CD4-positive, alpha-beta T cell (primary cell): ENCODE results near the gene WDFY4. TPM values are rescaled to one million over a fixed set of nuclear protein-coding genes. Genes with fewer than 3 reads are reported as not detected.
A peak's percentile ranks its signal among the peaks of the same experiment; 100 is the strongest.

Experiments used
- ATAC-seq: fragments of 200-7000 bp; cut with Tn5 transposase; one replicate; pipeline ENCODE4 v1.10.0; 2022; ENCODE audit warnings: mild to moderate bottlenecking; ENCODE audit not compliant: poor library complexity
- CTCF ChIA-PET: fragments of 350-600 bp; sonication (Branson Sonifier 250); formaldehyde crosslinking; loops from one replicate; lab custom pipeline; 2021; ENCODE audit warnings: antibody characterized with exemption, inconsistent platforms; lab: Charles Lee
- POLR2A ChIA-PET: fragments of 350-600 bp; sonication (Branson Sonifier 250); formaldehyde crosslinking; loops from one replicate; lab custom pipeline; 2021; ENCODE audit warnings: antibody characterized with exemption, inconsistent platforms; lab: Charles Lee
- DNase-seq, 14 experiments: peaks; one replicate each; pipeline ENCODE4 v3.0.0-alpha.2; 2013 to 2020; ENCODE audit warnings: mixed read lengths in 2 of 14
- H3K27ac ChIP-seq, 2 donors: one replicate each; pipeline versions ENCODE4 v1.5.1 to v1.7.0; 2013; ENCODE audit warnings: low read length in 2 of 2, low read depth in 1 of 2, mild to moderate bottlenecking in 1 of 2
- H3K27me3 ChIP-seq, 2 experiments: 1 replicate in 1 of 2; 2 replicates in 1 of 2; pipeline versions ENCODE4 v1.6.1 to v1.7.0; 2013; ENCODE audit warnings: low read length in 2 of 2, control low read depth in 1 of 2, mild to moderate bottlenecking in 1 of 2, moderate library complexity in 1 of 2; ENCODE audit not compliant: insufficient read depth in 2 of 2, control insufficient read depth in 1 of 2
- H3K36me3 ChIP-seq: one replicate; pipeline ENCODE4 v1.6.1; 2013; ENCODE audit warnings: low read length, control low read depth; ENCODE audit not compliant: insufficient read depth
- H3K4me1 ChIP-seq: one replicate; pipeline ENCODE4 v1.6.1; 2013; ENCODE audit warnings: low read length, control low read depth; ENCODE audit not compliant: insufficient read depth
- H3K4me3 ChIP-seq: one replicate; pipeline ENCODE4 v1.5.1; 2013; ENCODE audit warnings: mild to moderate bottlenecking, low read length, moderate library complexity
- H3K9me3 ChIP-seq, 2 experiments: 1 replicate in 1 of 2; 2 replicates in 1 of 2; pipeline versions ENCODE4 v1.6.1 to v1.7.0; 2013; ENCODE audit warnings: low read length in 2 of 2, mild to moderate bottlenecking in 2 of 2, control low read depth in 1 of 2, moderate library complexity in 1 of 2; ENCODE audit not compliant: control insufficient read depth in 1 of 2, insufficient read depth in 1 of 2
- H3K27ac Mint-ChIP-seq: one replicate; pipeline ENCODE4 v1.8.0; 2020; ENCODE audit warnings: mixed read lengths
- H3K27me3 Mint-ChIP-seq: one replicate; pipeline ENCODE4 v1.8.0; 2021; ENCODE audit warnings: mixed read lengths
- H3K36me3 Mint-ChIP-seq: one replicate; pipeline ENCODE4 v1.8.0; 2021; ENCODE audit warnings: low read depth, mixed read lengths
- H3K4me1 Mint-ChIP-seq: one replicate; pipeline ENCODE4 v1.8.0; 2021; ENCODE audit warnings: low read depth, mixed read lengths
- H3K4me3 Mint-ChIP-seq: one replicate; pipeline ENCODE4 v1.8.0; 2020; ENCODE audit warnings: mild to moderate bottlenecking, mixed read lengths
- H3K9me3 Mint-ChIP-seq: one replicate; pipeline ENCODE4 v1.8.0; 2020; ENCODE audit warnings: mixed read lengths
- CTCF ChIP-seq: fragments of 200-600 bp; IDR thresholded peaks from one replicate; pipeline ENCODE4 v1.8.0; 2022; ENCODE audit warnings: antibody characterized with exemption, mild to moderate bottlenecking
- intact Hi-C, 2 experiments: fragments of 100-400 bp; cut with DNase I in 1 of 2; cut with micrococcal nuclease in 1 of 2; formaldehyde crosslinking; loops; one replicate each; pipeline versions ENCODE4 v1.15.1 to v1.9.0; 2023 to 2025; cut with DNase I, micrococcal nuclease
- total RNA-seq, 174 experiments: library from RNA in 2 of 174; stranded (reverse) in 2 of 174; gene quantifications; one replicate each; pipeline ENCODE4 v1.2.3 and lab custom pipeline; 2021 to 2026

WDFY4 gene
- total RNA-seq, 2 experiments from 2014 or later = 1.3 to 2.5 TPM

GRCh38 chr10:48667960-48668590 lies 16.6 kb upstream of the WDFY4 start:
- Mint-ChIP-seq H3K27me3 (peaks cover 6% of the 10 kb centered on the region), H3K36me3 (no peaks in the 10 kb centered on the region), H3K9me3 (no peaks in the 10 kb centered on the region), H3K4me3 (no peak overlapping the region), H3K4me1 (no peaks in the 10 kb centered on the region), H3K27ac (no peak overlapping the region)
- POLR2A ChIA-PET = no interaction called here
- ATAC-seq (no peak), DNase-seq (peak in 2 of 14 experiments; percentile 24 to 28)
- Histone ChIP-seq H3K27me3 (no peaks in the 10 kb centered on the region), H3K27ac (no peak overlapping the region), H3K9me3 (peaks cover 0 to 13% of the 10 kb centered on the region in 2 experiments), H3K4me3 (no peak overlapping the region), H3K36me3 (no peaks in the 10 kb centered on the region), H3K4me1 (no peaks in the 10 kb centered on the region)
- TF ChIP-seq CTCF = no peak
- CTCF ChIA-PET = interaction anchor here (1.0 kb wide), 1 partner anchor 12 kb away, joined by 3 read pairs; no protein-coding TSS in a partner anchor
- intact Hi-C loops = no loop called here

- no peak for DNase-seq
- no peak for TF ChIP-seq CTCF
- POLR2A ChIA-PET = no interaction called here
- Mint-ChIP-seq H3K27ac (no peak overlapping the region), H3K27me3 (peaks cover 13% of the 10 kb centered on the region), H3K9me3 (no peaks in the 10 kb centered on the region), H3K4me1 (no peaks in the 10 kb centered on the region), H3K4me3 (no peak overlapping the region), H3K36me3 (no peaks in the 10 kb centered on the region)
- no peak for ATAC-seq
- Histone ChIP-seq H3K9me3 (peaks cover 0 to 13% of the 10 kb centered on the region in 2 experiments), H3K27me3 (no peaks in the 10 kb centered on the region), H3K36me3 (no peaks in the 10 kb centered on the region), H3K4me3 (no peak overlapping the region), H3K4me1 (no peaks in the 10 kb centered on the region), H3K27ac (no peak overlapping the region)
- intact Hi-C loops = no loop called here
- CTCF ChIA-PET = no interaction called here
These were observed 13.4 kb upstream of the WDFY4 start for GRCh38 chr10:48670978-48671913.

- intact Hi-C loops = no loop called here
- no peaks in the 10 kb centered on the region for H3K27me3 ChIP-seq
- ChIA-PET CTCF (no interaction called here), POLR2A (no interaction called here)
- H3K4me3 Mint-ChIP-seq = no peak overlapping the region
- no peak overlapping the region for H3K27ac ChIP-seq
- no peaks in the 10 kb centered on the region for H3K36me3 ChIP-seq
- H3K9me3 ChIP-seq = peaks cover 0 to 13% of the 10 kb centered on the region in 2 experiments
- H3K4me3 ChIP-seq = no peak overlapping the region
- H3K27ac Mint-ChIP-seq = no peak overlapping the region
- H3K27me3 Mint-ChIP-seq = peaks cover 13% of the 10 kb centered on the region
- ATAC-seq = no peak
- DNase-seq = no peak
- no peak for TF ChIP-seq CTCF
- no peaks in the 10 kb centered on the region for H3K36me3 Mint-ChIP-seq
- H3K4me1 ChIP-seq = no peaks in the 10 kb centered on the region
- H3K4me1 Mint-ChIP-seq = no peaks in the 10 kb centered on the region
- H3K9me3 Mint-ChIP-seq = no peaks in the 10 kb centered on the region
These were observed 12.6 kb upstream of the WDFY4 start for GRCh38 chr10:48671914-48672595.
